GM21390 (cell line): ENCODE measurements around the gene SLC30A4.
A peak's percentile ranks its signal among the peaks of the same experiment; 100 is the strongest.
"Not testable (repeated sequence)": the region's sequence is repeated elsewhere in the genome, so short reads cannot be mapped to it uniquely, and the experiment has no call there.

ENCODE experiments used
- ATAC-seq: cut with Tn5 transposase; IDR thresholded peaks from one replicate; pipeline ENCODE4 v1.9.1; 2021; ENCODE audit not compliant: unreplicated experiment

SLC30A4 gene, protein sequence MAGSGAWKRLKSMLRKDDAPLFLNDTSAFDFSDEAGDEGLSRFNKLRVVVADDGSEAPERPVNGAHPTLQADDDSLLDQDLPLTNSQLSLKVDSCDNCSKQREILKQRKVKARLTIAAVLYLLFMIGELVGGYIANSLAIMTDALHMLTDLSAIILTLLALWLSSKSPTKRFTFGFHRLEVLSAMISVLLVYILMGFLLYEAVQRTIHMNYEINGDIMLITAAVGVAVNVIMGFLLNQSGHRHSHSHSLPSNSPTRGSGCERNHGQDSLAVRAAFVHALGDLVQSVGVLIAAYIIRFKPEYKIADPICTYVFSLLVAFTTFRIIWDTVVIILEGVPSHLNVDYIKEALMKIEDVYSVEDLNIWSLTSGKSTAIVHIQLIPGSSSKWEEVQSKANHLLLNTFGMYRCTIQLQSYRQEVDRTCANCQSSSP

DNA sequence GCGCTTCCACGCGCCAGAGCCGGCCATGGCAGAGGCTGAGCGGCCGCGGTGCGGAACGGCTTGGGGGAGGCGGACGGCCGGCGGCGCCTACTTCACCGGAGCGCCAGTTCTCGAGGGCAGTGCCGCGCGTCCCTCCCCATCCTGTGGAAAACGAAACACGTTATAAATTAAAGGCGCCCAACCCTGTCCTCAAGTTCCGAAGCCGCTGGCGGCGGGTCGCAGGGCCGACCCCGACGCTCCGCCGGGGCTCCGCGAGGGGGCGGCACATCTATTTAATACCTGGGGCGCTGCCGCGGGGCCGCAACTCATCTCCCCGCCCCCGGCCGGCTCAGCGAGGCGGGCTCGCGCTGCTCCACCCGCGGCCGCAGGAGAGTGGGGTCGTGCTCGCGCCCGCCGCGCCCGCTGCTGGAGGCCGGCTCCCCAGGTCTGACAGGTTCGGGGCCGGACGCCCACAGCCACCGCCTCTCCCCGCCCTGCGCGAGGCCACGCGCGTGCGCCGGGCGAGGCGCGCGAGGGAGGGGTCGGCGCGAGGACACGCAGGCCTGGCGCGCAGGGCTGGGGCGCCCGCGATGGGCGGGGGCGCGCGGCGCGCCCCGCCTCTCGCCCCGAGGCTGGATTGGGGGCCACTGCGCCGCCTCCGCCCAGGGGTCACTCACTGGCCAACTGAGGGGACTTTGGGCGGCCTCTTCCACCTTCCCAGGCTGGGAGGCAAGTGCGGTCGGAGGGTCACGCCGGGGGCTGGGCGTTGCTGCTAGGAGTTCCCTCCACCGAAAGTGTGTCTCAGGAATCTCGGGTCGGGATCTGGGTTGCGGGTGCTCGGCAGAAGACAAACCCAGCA lies at the start of gene SLC30A4:
Gene SLC30A4 (minus strand): TSS at position 428 of the 838 bp plus-strand sequence. CDS start 401 bp downstream, at position 27.
- peak; percentile 64 for ATAC-seq

DNA sequence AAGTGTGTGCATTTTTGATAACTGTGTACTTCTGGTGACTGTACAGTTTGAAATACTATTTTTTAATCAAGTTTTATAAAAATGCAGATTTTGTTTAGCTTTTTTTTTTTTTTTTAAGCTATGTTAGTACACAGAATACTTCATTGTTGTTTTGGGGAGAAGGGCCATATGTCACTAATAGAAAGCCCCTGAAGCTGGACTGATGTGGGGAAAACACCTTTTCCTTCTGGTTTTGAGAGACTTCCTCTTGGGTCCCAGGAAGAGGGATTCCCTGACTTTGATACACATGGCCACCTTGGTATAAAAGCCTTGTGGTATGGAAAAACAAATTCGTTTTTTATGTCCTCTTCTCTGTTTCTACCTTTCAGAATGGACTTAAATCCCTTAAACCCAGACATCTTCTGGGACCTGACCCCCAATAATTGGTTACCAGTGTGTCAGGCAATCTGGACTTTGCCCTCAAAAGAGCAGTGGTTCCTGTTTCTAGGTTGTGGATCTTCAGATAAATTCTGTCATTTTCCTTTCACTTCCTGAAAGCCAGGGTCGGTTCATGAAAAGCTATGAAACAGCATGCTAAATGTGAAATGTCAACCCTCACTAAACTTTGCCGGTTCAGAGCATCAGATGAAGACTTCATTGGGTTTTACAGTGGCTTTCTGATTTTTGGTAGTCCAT lies 33.5 kb upstream of the SLC30A4 start:
- ATAC-seq = no peak

DNA sequence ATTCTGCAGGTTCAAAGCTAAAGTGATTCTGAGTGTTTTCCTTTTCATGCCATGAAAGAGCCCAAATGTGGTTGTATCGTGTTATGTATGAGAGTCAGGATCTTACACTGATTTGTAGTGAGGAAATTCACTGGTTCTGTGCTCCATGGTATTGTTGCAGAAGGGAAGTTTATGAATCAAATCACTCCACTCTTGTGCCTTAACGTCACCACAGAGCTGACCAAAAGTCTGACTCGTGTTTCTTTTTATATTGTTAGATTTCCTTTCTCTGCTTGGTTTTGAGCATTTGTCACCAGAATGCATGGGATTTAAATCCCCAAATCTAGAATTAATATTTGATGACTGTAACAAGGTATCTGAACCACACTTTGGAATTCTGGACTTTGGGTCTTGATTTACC lies 29.1 kb upstream of the SLC30A4 start:
- no peak for ATAC-seq

DNA sequence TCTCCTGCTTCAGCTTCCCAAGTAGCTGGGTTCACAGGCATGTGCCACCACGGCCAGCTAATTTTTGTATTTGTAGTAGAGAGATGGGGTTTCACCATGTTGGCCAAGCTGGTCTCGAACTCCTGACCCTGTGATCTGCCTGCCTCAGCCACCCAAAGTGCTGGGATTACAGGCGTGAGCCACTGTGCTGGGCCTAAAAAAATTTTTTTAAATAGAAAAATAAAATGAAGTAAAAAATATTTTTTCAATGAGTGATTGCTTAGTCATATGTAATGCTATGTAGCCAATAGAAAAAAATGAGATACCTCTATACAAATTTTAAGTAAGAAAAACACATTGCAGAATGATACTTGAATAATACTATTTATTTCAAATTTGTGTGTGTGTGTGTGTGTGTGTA lies 27.9 kb upstream of the SLC30A4 start:
- no peak for ATAC-seq

DNA sequence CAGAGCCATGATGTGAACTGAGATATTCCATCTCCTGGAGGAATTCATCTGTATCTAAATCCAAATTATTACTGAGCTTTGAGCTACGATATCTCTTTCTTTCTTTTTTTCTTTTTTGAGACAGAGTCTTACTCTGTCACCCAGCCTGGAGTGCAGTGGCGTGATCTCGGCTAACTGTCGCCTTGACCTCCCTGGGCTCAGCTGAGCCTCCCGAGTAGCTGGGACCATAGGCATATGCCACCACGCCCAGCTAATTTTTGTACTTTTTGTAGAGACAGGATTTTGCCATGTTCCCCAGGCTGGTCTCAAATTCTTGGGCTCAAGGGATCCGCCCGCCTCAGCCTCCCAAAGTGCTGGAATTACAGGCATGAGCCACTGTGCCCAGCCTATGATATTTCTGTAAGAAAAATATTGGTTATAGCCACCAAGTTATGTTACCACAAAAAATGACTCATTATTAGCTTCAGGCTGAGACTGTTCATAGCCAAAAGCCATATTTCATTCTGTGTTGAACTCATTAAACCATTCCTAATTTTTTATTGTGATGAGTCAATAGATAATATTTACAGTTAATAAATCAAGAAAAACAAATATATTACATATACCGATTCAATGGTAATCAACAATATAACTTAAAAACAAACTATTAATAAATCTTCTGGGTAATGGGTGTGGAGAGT lies 27.1 kb upstream of the SLC30A4 start:
- ATAC-seq = no peak

DNA sequence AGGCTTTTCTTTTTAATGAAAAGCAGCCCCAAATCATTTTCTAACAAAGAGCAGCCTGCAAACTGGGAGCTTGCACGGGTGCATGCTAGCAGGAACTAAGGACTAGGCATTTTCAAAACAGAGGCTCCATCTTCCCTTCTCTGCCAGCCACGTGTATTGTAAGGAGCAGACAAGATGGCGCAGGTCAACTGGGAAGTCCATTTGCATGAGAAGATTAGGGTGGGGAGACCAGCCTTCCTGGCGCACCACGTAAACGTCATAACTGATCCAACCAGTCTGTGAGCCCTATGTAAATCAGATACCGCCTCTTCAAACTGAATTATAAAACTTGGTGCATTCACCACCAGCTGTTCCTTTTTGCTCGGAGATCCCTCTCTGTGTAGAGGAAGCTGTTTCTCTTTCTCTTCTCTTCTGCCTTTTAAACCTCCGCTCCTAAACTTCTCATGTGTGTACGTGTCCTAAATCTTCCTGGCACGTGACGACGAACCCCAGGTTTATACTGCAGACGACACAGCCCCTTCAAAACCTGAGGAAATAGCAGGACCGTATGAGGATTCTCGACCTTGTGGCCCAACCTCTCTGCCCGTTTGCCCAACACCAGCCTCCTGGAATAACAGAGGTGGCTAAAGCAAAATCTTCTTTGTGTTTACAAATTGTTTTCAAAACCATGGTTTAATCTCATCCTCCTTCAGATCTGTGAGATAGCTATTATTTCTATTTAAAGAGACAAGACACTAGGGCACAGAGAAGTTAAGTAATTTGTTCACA lies 26.4 kb upstream of the SLC30A4 start:
- no peak for ATAC-seq

DNA sequence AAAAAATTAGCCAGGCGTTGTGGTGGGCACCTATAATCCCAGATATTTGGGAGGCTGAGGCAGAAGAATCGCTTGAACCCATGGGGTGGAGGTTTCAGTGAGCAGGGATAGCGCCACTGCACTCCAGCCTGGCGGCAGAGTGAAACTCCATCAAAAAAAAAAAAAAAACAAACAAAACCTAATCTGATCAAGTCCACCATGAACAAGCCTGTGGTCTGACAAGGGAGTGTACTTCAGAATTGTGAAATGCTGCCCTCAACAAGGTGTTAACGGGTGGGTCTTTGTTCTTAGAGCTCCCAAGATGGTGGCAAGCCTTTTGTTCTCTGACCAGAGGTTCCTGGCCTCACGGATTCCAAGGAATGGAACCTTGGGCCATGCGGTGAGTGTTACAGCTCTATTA lies 24.2 kb upstream of the SLC30A4 start:
- no peak for ATAC-seq

DNA sequence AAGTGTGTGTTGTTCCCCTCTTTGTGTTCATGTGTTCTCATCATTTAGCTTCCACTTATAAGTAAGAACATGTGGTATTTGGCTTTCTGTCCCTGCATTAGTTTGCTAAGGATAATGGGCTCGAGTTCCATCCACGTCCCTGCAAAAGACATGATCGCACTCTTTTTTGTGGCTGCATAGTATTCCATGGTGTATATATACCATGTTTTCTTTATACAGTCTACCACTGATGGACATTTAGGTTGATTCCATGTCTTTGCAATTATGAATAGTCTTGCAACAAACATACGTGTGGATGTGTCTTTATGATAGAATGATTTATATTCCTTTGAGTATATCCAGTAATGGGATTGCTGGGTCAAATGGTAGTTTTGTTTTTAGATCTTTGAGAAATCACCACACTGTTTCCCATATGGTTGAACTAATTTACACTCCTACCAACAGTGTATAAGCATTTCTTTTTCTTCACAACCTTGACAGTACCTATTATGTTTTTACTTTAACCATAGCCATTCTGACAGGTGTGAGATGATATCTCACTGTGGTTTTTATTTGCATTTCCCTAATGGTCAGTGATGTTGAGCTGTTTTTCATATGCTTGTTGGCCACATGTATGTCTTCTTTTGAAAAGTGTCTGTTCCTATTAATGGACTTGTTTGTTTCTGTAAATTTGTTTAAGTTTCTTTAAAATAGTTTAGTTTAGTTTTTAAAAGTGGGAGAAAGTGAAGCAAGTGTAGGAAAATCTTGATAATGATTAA lies 21.9 kb upstream of the SLC30A4 start:
- ATAC-seq = peak; percentile 77

DNA sequence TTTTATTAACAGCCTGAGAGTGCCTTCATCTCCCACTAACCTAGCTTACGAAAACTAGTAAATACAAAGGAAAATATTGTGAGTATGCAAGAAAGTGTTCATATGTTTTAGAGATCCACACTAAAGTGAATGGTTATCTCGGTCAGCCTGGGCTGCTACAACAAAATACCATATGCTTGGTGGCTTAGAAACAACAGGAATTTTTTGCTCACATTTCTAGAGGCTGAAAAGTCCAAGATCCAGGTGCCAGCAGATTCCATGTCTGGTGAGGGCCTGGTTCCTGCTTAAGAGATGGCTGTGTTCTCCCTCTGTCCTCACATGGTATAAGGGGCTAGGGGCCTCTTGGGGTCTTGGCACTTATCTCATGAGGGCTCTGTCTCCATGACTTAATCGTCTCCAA lies 20.5 kb upstream of the SLC30A4 start:
- ATAC-seq = no peak

DNA sequence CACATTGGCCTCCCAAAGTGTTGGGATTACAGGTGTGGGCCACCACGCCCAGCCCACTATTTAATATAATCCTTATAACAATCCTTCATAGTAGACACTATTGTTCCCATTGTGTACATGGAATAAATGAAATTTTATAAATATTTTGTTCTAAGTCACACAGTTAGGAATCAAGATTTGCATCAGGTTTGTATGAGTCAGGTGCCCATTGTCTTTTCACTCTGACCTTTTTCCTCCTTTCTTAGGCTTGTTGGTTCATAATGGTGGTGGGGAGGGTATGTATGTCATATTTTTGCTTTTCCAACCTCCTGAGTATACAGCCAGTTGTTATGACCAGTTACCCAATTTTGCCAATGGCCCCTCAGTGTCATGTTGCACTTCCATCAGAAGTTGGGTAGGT lies 18.0 kb upstream of the SLC30A4 start:
- ATAC-seq = no peak

DNA sequence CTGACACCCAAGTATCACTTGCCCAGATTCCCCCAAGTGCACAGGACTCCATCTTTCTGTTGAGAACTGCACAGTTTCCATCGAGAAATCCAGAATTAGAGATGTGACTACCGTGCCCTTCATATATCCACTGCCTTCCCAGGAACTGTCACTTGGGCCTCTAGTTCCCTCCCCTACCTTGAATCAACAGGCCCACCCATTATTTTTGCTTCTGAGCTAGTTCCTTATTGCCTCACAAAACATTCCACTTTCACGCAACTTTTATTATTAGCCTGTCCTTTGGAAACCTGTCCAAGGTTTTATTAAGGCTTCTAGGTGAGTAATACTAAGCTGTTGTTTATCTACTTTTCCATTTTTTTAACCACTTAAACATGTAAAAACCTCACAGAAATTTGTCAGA lies 17.1 kb upstream of the SLC30A4 start:
- no peak for ATAC-seq

DNA sequence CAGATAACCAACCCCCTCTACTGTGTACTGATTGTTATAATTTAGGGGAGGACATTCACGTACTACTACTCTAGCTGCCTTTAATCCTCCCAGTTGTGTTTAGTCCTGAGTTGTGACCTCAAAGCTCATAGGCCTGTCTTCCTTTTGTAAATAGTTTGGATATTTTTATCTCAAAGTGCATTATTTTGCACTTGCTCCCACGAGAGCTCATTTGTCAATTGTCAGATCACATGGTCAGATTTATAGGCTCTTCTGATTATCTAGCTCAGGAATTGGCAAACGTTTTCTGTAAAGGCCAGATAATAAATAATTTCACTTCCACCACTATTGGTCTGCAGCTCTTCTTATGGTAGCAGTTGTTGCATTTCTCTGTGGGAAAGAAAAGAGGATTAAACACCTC lies 14.4 kb upstream of the SLC30A4 start:
- ATAC-seq = no peak

DNA sequence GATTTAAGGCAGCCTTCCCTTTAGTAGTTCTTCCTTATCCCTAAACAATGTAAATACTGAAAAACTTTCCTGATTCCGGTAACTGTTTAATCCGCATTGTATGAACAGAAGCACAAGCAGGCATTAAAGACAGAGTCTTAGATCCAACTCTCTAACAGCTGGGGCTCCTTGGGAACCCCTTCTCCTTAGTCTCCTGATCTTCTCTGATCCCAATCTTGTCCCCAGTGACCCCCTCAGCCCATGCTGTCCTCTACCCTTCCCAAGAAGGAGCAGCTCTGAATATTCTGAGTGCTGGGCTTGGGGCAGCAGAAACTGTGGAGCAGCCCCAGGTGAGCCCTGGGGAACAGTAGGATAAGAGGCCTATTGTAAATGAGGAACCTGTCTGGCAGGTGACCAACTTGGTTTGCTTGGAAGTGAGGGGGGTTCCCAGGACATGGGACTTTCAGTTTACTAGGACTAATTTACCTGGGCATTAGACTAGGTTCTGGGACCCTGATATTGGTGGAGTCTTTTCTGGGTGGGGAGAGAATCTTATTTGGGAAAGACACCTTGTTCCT lies 13.0 kb upstream of the SLC30A4 start:
- no peak for ATAC-seq

DNA sequence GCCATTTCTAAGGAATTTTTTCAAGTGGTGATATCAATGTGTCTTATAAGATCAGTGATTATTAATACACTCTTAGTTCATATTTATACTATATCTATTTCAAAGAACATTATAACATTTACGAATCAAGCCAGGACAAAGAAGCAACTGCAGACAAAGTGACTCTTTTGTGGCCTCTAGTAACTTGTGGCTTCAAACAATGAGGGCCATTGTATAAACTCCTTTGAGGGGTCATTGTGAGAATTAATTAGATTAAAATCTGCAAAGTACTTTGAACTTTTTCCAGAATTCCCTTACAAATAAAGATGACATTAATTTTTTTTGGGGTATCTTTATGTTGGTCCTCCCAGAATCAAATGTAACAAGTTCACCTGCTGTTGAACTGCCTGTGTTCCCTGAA lies 12.3 kb upstream of the SLC30A4 start:
- ATAC-seq = no peak

DNA sequence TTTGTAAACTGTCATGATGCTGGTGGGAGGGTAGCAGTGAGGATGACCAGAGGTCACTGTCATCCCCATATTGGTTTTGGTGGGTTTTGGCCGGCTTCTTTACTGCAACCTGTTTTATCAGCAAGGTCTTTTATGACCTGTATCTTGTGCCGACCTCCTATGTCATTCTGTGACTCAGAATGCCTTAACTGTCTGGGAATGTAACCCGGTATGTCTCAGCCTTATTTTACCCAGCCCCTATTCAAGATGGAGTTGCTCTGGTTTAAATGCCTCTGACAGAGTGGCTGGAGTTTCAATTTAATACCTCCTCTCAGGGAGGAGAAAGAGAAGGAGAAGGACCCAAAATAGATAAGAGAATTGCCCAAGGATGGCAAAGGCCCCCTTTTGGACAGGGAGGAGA lies 10.3 kb upstream of the SLC30A4 start:
- ATAC-seq = not testable (repeated sequence)

DNA sequence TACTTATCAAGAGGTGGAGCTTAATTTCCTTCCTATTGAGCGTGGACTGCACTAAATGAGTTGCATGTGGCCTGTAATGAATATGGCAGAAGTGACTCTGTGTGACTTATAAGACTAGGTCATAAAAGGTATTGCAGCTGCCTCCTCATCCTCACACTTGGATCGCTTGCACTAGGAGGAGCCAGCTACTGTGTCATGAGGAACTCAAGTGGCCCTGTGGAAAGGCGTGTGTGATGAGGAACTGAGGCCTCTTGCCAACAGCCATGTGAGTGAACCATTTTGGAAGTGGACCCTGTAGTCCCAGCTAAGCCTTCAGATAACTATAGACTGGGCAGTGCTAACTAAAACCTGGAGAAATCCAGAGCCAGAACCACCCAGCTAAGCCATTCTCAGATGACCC lies 7.1 kb upstream of the SLC30A4 start:
- no peak for ATAC-seq

DNA sequence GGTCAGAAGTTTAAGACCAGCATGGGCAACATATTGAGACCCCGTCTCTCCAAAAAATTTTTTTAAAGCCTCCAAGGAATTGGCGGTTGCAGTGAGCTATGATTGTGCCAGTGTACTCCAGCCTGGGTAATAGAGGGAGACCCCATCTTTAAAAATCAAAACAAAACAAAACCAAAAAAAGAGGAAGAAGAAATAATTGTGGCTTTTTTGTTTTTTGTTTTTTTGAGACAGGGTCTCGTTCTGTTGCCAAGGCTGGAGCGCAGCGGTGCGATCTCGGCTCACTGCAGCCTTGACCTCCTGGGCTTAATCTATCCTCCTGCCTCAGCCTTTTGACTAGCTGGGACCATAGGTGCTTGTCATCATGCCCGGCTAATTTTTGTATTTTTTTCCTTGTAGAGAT lies 4.5 kb upstream of the SLC30A4 start:
- ATAC-seq = no peak

DNA sequence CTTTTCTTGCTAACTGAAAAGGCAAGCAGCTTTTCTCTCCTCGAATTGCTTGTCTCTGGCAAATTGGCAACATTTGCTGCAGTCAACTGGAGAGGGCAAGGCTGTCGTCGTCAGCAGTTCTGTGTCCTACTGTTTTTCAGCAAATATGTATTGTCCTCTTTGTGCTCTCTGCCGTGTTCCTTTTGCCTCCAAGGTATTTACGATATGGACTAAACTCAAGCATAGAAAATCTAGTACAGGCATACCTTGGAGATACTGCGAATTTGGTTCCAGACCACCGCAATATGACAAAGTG lies 558 bp upstream of the SLC30A4 start:
- no peak for ATAC-seq

DNA sequence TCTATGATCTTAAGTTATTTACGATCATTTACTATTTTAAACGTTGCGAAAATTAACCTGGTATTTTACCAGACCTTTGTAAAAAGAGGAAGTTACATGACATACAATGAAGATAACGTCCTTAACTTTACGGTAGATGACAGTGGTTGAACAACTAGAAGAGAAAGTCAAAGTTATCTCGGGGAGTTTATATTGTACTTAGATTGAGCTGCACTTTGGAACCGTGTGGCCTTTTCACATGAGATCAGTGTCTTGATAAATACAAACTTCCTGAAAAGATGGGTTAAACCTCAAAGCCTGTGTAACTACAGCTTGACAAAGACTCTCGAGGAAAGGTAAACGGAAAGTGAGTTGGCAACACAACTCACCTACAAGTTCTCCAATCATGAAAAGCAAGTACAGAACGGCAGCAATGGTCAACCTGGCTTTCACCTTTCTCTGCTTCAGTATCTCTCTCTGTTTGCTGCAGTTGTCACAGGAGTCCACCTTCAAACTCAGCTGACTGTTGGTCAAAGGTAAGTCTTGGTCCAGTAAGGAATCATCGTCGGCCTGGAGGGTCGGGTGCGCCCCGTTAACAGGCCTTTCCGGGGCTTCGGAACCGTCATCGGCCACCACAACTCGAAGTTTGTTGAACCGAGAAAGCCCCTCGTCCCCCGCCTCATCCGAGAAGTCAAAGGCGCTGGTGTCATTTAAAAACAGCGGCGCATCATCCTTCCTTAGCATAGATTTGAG lies 793 bp downstream of the SLC30A4 start:
- ATAC-seq = peak; percentile 25
